Measurements from ENCODE around the gene NCKAP5.

NCKAP5 gene

DNA sequence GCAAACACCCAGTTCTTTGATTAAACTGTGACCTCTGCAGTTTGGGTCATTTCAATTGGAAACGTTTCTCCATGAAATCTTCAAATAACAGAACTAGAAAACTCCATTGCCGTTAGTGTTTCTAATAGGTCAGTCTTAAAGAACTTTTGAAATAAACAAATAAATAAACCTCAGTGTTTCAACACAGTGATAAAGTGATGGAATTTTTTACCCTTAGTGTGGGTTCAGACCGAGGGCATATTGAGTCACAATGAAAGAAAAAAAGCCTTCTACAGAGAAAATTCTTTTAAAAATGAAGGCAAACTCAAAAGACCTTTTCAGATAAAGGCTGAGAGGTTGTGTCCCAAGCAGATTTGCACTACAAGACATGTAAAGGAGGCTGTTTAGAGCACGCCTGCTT lies 149.6 kb downstream of the NCKAP5 start:
- no peak for FAIRE-seq

DNA sequence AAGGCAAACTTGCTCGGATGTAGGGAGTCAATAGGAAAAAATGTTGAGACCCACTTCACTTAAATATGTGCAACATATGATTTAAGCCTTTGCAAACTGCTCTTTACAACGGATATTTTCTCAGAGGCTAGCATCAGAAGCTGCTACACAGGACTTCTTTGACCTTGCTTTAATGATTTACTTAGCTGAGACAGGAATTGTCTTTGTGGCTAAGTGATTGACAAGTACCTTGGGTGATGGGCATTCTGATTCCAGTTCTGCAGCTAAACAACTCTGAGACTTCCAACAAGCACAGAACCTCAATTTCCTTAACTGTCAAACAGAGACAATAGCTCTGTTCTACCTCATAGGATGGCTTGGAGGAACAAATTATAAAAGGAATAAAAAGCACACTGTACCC lies 150.2 kb downstream of the NCKAP5 start:
- no peak for FAIRE-seq

DNA sequence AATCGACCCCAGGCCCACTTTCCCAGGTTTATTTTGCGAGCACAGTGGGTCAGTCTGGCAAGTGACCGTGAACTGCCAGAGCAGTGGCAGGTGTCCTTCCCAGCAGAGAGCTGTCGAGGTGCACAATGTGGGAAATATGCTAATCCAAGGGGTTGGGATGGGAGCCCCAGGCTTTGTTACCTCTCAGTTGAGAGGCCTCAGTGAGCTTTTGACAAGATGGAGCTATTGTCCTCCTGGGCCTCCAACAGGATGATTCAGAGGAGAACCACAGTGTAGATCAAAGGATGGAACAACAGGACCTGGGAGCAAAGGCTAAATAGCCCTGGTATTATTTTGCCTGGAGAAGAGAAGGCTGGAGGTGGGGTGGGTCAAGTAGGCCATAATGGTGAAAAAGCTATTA lies 150.8 kb downstream of the NCKAP5 start:
- FAIRE-seq, result no peak

DNA sequence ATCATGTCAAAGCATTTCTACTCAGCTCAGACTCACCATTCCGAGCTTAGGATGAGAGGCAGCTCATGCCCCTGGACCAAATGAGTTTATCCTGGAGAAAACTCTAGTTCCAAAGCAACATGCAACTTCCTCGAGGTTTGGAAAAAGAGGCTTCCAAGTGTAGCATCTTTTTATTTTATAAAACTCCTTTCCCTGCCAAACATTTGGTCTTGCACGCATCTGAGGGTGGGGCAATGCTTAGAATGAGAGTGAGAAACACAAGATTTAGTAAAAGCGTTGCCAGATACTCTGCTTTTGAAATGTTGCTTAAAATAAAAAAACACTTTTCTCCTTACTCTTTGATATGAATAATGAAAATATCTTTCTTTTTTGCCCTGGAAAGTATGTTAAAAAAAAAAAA lies 151.5 kb downstream of the NCKAP5 start:
- no peak for FAIRE-seq

DNA sequence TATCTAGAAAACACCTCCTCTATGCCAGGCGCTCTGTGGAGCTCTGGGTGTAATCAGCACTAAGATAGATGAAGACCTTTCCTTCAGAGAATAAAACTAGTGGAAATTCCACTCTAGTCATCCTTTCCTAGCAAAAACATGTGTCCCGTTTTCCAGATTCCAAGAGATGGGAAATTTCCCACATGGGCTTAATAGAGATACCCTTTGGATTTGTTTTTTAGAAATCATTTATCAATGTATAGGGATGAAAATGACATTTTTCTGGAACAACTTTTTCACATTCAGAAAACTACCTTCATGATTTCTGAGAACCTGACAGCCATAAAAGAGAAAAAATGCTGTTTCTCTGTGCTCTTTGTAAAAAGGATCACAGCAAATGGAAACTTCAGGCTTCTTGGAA lies 152.1 kb downstream of the NCKAP5 start:
- FAIRE-seq, result no peak

DNA sequence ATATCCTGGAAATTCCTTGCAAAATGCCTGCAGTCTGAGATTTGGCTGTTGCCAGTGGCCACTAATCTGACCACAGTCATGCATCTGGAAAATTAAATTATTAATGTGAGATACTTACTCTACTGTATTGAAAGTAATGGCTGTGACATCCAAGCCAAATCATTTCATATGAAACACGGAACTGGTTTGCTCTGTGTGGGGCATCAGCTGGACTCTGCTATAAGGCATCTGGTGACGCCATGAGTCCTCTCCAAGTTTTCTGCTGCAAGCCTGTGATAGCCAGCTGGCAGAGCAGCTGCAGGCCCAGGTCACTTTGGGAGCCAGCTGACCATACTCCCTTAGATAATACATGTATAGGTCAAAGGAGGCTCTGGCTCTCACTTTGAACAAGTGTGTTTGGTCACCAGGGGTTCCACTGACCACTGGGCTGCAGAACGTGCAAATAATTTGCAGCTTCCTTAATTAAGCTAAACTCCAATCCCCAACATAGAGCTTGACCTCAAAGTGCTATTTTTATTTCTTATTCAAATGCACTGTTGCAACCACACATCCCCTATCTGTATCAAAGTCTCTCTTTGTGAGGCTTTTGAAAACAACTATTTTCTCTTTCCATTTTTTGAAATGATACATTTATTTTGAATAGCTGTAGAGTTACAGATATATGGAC lies 152.9 kb downstream of the NCKAP5 start:
- FAIRE-seq, result no peak

DNA sequence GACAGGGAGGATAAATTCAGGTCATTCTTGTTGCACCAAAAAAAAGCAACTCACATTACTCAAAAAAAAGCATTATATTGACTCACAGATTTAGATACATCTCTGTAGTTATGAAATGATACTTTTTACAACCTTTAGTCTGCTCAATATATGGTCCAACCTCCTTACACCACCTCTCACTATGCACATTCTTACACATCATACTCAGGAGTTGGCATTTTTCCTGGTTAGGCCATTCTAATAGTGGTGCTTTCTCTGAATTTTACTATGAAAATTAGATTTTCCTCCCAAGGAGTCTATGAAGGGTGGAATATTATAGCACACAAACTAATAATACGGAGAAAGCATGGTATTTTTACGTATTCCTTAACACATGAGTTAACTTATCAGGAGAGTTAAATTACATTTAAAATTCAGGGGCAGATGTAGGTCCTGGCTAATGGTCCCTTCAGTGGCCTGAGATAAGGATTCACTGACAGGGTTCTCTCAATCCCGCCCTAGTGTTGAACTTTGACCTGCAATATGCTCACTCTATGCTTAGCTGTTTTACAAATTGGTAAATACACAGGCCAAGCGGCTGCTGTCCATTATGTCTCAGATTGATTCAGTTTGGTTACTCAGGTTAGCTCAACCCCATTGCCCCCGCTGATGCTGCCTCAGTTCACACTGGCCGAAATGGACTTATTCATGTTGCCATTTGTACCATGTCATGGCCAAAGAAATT lies 153.6 kb downstream of the NCKAP5 start:
- no peak for FAIRE-seq

DNA sequence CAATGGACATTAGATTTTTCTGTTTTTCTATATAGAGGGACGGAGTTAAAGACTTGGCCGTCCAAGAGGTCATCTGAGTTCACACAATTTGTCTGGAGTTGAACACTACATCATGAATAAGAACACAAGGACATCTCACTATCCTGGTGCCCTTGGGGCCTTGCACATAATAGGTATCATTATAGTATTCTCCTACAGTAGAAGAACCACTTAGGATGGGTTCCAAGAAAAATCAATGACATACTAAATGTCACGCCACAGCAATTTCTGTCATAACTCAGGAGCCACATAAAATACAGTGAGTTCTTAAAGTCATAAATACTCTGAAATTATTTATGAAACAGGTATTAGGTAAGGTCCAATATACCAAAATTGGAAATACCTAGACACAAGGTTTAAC lies 154.4 kb downstream of the NCKAP5 start:
- FAIRE-seq, result no peak

DNA sequence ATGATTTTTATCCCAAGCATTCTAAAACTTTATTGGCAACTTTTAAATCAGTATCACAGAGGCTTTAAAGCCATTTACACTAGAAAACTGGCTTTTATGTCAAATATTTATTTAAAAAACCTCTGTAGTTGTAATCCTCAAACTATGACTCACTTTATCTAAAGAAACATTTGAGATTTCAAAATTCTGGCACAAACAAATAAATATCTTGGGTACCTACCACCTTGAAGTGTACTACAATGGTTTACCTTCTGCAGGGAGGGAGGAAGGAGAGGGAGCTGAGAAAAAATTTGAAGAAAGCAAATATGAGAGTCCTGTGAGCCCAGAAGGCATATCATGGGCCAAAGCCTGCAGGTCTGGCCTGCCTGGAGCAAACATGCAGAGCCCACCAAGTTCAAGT lies 155.6 kb downstream of the NCKAP5 start:
- no peak for FAIRE-seq

DNA sequence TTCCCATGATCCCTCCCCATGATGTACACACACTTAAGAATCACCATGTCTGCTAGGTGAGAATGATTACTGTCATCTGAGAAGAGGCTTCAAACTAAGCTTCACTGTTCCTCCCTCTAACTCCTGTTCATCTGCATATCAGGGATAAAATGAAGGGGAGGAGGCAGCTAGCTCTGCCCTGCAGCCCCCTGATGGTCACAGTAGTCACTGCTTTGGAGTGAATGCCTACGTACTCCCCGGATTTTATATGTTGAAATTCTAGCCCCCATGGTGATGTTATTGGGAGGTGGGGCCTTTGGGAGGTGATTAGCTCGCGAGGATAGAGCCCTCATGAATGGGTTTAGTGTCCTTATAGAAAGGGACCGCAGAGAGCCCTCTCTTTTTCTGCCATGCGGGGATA lies 156.4 kb downstream of the NCKAP5 start:
- no peak for FAIRE-seq

DNA sequence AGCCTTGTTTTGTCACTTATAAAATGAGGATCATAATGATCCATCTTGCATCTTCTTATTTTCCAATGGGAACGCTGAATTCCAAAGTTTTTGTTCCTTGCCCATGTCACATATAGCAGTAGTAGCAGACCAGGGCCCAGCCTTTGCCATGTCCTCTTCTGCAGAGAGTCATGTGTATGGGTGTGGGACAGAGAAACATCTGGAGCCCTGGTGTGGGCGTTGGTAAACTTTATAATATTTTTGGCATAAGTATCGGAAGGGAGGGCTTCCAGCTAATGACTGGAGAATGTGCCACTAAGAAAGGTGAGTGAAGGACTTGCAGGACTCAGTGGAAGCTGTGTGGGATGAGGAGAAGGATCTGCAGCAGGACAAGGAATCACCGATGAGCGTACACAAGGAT lies 157.2 kb downstream of the NCKAP5 start:
- no peak for FAIRE-seq

DNA sequence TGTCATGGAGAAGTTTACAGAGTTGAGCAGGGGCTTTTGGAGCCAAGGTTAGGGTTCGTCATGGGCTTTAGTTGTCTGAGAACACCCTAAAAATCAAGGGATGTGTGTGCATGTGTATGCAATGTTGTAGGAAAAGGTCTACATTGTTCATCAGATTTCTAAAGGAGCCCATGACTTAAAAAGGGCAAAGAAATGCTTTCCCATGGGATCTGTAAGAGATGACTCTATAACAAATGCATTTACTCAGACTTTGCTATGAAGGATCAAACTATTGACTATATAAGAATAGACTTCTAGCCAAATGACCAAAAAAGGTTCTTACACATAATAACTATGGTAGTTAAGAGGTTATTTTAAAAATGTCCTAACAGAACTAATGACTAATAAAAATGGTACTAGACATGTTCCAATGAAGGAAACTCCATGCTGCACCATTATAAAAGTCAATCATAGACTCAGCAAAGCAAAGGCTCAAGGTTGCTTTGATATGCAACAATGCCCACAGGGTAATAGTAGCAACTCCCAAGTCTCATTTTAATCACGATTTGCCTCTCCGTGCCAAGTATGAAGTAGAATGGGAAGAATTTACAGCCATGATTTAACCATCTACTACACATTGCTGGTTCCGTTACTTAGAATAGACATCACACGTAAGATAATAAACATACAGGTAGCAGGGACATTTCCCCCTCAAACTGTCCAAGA lies 158.5 kb downstream of the NCKAP5 start:
- FAIRE-seq, result no peak

DNA sequence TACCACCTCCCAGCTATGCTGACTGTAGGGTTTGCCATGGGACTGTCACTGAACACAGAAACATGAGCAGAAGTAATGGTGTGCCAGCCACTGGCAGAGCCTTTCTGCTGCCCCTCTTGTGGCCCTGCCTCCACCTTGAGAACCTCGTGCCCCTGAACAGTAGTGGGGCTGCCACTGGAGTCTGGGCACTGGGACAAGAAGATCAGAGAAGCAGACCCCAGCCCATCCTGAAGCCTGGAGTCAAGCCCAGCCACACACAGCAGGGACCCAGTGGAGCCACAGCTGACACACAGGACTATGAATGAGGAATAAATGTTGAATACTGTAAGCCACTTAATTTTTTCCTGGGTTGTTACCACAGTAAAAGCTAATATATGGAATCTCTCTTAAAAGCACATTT lies 159.6 kb downstream of the NCKAP5 start:
- FAIRE-seq, result no peak

DNA sequence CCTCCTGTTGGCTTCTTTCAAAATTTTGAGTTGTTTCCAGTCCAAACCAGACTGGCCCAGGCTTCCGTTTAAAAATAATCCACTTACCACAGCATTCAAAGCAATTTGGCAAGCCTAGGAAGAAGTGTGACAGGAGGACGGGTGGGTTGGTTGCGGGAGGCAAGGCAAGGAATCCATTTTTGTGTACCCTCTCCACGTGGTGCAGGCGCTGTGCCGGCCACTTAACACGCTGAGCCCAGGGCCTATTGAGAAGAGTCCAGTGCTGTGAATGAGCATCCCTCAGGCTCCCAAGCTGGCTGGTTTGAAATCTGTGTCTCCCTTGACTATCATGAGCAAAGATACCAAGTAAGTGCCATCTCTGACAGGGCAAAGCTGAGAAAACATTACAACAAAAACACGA lies 160.9 kb downstream of the NCKAP5 start:
- FAIRE-seq, result no peak

DNA sequence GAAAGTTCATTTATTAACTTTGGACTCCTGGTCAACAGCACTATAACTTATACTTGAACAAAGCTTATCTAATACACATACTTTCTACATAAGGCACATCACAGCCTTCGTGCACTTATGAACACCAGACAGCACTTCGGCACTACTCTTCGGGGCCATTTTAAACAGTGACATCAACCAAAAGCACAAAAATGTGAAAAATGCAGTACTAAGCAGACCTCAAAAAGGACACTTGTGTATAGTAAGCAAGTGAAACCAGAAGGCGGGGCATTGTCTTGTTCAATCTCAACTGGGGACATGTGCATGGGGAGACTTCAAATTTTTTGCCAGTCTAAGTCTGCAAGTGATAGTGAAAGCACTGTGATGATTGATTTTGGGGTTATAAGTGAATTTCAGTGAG lies 163.0 kb downstream of the NCKAP5 start:
- FAIRE-seq, result no peak

DNA sequence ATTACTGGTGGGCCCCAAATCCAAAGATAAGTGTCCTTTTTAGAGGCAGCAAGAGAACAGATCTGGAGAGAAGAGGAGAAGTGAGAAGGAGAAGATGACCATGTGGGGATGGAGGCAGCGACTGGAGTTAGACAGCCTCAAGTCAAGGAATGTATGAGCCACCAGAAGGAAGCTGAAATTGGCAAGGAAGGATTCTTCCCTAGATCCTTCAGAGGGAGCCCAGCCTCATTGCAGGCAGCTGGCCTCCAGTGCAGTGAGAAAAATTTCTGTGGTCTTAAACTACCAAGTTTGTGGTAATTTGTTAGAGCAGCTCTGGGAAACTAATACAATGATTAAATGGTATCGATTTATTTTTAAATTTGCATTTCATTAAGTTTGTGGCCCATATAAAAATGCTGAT lies 167.9 kb downstream of the NCKAP5 start:
- no peak for FAIRE-seq

DNA sequence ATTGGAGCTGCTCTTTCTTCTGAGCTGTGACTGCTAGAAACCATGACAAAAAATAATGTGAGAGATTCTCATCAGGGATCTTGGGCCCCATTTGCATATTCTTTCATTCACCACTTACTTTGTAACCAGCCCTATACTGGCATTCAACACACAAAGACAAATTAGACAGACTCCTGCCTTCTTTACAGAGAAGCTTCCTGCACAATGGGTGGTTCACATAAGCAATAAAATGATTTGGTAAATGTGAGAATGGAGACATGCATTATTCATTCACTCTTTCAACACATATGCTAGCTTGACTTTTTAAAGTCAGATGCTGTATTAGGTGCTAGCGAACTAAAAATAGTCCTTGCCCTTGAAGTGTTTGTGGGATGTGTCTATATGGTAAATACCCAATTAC lies 174.4 kb downstream of the NCKAP5 start:
- no peak for FAIRE-seq

DNA sequence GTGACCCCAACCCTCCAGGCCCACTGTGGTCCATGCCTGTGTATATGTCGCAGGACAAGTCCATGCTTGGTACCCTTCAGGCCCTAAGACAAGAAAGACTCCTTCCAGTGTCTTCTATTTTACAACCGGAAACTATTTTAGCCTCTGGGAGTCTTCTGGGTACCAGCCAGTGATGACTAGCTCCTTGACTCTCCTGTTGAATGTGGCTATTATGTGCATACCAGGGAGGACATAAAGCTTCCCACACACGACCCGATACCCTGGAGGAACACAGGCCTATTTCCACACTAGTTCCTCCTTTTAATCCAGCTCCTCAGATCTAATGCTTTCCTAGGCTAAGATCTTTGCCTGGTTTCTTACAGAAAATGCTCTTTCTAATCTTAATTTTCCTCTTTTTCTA lies 178.1 kb downstream of the NCKAP5 start:
- no peak for FAIRE-seq

DNA sequence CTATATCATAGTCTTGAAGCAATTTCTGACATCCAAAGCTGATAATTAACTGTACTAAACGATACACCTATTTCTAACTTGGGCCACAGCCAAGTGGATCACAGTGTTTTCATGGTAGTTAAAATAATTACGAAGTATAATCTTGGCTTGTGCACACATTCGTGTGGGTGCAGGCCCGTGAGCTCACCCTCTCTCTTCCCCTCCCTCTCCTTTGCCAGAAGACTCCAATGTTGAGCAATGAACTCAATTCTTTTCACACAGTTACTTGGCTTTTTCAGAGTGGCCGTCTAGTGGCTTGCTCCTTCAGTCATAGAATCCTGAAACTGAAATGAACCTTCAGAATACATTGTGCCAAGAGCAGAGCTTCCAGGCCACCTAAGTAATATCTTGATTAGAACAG lies 178.7 kb downstream of the NCKAP5 start:
- no peak for FAIRE-seq

DNA sequence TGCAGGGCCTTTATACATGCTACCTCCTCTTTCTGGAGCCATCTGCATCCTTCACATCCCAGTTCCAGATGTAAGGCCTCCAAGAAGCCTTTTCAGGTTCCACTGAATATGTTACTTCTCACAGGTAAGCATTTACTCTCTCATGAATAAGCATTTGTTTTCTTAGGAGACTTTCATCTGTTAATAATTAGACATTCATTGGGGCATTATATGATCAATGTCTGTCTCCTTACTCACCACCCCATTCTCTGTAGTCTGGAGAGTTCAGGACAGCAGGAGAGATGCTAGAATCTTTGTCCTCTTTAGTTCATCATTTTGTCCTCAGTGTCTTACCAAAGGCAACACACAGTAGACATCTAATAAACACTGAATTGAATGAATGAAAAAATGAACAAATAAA lies 185.7 kb downstream of the NCKAP5 start:
- FAIRE-seq, result no peak

DNA sequence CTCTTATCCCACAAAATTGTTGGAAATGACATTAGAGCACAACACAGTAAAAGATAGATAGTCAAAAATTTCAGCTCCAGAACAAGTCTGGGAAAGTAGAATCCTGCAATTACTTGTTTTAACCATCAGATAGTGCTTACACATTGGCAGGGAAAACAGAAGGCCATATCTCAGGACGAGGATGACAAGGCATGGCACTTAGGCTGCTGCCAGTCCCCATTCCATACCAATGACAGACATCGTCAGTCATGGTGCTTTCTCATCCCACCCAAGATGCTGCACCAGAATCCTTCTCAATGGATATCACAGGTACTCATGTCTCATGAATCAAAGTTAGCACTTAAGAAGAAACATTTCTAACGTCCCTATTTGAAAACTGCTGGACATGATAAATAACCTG lies 187.3 kb downstream of the NCKAP5 start:
- FAIRE-seq, result no peak

DNA sequence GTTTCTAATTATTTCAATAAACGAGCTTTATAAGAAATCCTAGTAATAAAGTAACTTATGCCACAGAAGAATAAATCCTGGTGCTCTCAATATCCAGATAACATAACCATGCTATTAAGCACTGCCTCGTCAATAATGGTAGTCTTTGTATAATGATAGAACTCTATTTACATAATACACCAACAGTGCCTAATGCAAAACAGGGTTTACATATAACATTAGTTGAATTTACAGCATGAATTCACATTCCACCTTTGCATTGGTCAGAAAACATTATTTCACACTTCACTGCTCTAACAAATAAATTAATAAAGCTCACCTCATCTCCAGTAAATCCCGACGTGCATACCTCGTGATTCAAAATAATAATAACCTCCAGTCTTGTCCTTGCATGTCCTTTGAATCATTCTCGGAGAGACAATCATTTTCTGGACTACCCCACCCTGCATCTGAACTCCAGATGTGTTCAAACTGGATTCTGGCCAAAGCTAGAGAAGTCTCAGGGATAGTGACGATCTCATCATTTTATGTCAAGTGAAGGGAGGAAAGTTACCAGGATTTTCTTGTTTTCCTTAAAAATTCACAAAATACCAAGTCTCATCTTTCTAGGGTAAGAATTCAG lies 189.2 kb downstream of the NCKAP5 start:
- no peak for FAIRE-seq

DNA sequence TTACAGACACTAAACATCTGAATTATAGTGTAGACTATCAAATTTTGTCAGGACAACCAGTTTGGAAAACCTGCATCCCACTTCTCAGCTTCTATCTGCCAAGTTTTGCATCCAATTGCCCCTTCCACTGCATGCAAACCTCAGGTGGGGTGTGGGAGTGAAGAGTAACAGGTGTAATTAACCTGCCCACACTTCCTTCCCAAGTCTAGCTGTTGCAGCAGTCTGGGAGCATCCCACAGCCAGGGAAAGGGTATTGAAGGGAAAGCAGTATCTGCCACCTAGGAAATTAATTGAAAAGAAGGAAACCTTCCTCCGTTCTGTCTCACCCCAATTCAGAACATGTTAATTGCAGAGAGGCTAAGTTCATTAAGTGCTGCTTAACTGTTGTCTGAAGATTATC lies 189.9 kb downstream of the NCKAP5 start:
- FAIRE-seq, result no peak

DNA sequence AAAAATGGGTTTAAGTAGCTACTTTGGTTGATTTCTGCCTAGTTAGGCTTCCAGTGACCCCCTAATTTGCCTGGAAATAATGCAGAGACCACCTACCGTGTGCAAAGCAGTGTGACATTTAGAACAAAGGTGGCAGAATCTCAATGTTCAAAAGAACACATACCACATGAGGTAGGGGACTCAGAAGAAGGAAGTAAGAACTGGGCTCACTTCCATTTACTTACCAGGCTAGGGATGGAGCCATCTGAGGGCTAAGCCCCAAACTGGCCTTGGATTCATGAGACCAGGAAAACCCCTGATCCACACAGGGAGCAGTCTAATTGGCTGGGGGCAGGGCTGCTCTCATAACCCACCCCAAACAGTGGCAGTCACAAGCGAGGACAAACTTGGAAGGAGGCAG lies 190.7 kb downstream of the NCKAP5 start:
- FAIRE-seq, result no peak
